AG09319 (cell line): ENCODE results near the gene TUB.

Experiments
- DNase-seq: peaks from one replicate; pipeline ENCODE4 v3.0.0-alpha.2; 2010; ENCODE audit warnings: low read depth; ENCODE audit errors: extremely low read depth
- CTCF ChIP-seq: IDR thresholded peaks from 2 replicates; pipeline ENCODE4 v1.5.1; 2011; ENCODE audit warnings: low read depth, mild to moderate bottlenecking, inconsistent platforms, low read length, moderate library complexity

The TUB gene

GRCh38 chr11:8038811-8039529, 42.0 kb upstream of the TUB start:
- TF ChIP-seq CTCF = no peak
- DNase-seq = no peak

GRCh38 chr11:8039530-8040260, 41.3 kb upstream of the TUB start:
- TF ChIP-seq CTCF = no peak
- DNase-seq = no peak

GRCh38 chr11:8040261-8040920, 40.6 kb upstream of the TUB start:
- TF ChIP-seq CTCF = no peak
- DNase-seq = no peak

- no peak for TF ChIP-seq CTCF
- DNase-seq = no peak
Measured at GRCh38 chr11:8040921-8041285, 40.1 kb upstream of the TUB start.

- no peak for DNase-seq
- TF ChIP-seq CTCF = no peak
Measured at GRCh38 chr11:8041576-8041975, 39.4 kb upstream of the TUB start.

- no peak for DNase-seq
- TF ChIP-seq CTCF = no peak
Measured at GRCh38 chr11:8043756-8044155, 37.3 kb upstream of the TUB start.

GRCh38 chr11:8045839-8046238, 35.2 kb upstream of the TUB start:
- DNase-seq = no peak
- no peak for TF ChIP-seq CTCF
